HG02852 (cell line): ENCODE results near the gene GPAT3.
A peak's percentile ranks its signal among the peaks of the same experiment; 100 is the strongest.

Source experiments
- ATAC-seq: cut with Tn5 transposase; IDR thresholded peaks from one replicate; pipeline ENCODE4 v1.9.1; 2021; ENCODE audit warnings: mild to moderate bottlenecking, moderate library complexity; ENCODE audit not compliant: unreplicated experiment

GPAT3 gene

GRCh38 chr4:83639849-83640493 is 104.1 kb downstream of the GPAT3 start:
- ATAC-seq = peak; percentile 66

DNA sequence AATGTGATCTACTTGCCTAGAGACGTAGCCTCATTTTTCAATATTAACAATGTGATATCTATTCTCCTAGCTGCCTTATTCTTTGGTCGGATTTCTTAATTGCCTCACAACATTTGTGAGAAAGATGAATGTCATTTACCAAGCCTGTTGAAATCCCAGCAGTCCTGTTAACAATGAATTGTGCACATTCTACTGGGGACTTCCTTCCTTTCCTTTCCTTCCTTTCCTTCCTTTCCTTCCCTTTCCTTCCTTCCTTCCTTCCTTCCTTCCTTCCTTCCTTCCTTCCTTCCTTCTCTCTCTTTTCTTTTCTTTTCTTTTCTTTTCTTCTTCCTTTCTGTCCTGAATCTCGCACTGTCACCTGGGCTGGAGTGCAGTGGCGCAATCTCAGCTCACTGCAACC is 107.1 kb downstream of the GPAT3 start:
- no peak for ATAC-seq

DNA sequence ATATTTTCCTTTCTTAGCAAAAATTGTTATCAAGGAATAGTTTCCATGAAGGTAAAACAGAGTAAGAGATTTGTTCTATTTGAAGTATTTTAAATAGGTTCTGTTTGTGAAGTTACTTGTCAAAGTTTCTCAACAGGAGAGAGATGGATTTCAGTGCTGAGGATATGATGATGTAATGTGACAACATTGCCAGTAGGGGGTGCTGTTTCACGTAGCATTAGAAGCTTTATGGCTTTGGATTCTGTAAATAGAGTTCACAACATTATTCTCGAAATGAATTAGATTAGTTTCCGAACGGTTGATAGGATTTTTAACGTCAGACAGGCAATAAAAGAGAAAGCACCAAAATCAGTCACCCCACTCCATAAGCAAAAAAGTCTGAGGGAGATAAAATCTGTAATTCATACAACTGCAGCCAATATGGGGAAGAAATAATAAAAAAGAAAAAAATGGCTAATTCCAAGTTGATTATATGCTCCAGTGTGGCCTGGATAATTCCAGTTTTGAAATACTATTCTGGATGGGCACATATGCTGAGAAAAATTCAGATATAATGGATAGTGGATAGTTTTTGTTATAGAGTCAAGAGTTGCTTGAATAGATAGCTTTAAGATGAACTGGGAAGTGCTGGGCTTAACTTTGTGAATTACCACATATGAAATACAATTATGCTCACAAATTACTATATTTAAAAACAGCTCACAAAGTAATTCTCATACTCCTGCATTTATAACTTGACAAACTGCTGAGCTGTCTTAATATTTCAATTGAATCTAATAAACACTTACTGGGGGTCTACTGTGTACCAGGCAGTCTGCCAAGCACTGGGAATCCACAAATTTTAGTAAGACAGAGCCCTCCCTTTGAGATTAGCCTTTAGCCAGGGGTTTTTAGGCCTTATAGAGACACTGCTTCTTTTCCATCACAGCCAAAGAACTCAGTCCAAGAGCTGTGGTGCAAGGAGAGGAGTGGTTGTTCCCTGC is 109.1 kb downstream of the GPAT3 start:
- peak; percentile 71 for ATAC-seq

GRCh38 chr4:83646538-83647239 is 110.8 kb downstream of the GPAT3 start:
- ATAC-seq = no peak

DNA sequence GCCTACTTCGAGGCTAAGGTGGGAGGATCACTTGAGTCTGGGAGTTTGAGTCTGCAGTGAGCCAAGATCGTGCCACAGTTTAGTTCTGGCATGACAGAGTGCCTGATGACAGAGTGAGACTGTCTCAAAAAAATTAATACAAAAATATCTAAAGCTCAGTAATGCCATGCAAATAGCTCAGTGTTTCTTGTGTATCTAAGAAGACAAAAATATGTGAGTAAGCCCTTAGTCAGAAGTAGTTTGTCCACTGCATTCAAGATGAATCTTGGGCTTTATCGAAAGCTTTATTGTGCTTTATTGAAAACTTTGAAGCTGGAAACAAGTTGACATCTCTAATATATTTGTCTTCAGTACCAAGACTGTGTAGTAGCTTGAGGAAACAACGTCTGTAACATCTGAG is 115.9 kb downstream of the GPAT3 start:
- no peak for ATAC-seq
